Measurements from ENCODE around the gene ARHGAP32. TPM values are rescaled to one million over a fixed set of nuclear protein-coding genes. Genes with fewer than 3 reads are reported as not detected.

ARHGAP32 gene
- total RNA-seq, 1 donor from 2014 or later = 21.4 TPM

DNA sequence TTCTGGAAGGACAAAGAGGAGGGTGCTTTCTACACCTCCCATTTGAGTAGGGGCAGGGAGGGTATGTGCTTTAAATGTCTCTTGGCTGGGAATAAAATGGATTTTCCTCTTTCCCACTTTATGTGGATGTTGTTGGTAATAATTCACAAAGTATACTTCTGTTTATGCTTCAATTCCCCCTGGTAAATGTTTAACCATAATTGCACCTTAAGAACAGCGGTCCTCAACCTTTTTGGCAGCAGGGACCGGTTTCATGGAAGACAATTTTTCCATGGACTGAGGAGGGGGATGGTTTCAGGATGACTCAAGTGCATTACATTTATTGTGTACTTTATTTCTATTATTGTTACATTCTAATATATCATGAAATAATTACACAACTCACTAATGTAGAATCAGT is 245.5 kb downstream of the ARHGAP32 start:
- Mint-ChIP-seq H3K4me1 (peaks cover 14% of the 10 kb centered on the region), H3K9me3 (no peaks in the 10 kb centered on the region), H3K36me3 (no peaks in the 10 kb centered on the region), H3K27me3 (ENCODE audit: insufficient read depth, low read depth) (peaks cover 2% of the 10 kb centered on the region), H3K4me3 (no peak overlapping the region), H3K27ac (no peak overlapping the region)
- H3K79me2 ChIP-seq (ENCODE audit: low read depth) = no peaks in the 10 kb centered on the region
- no peak overlapping the region for H3K4me3 ChIP-seq
- H3K4me2 ChIP-seq = no peak overlapping the region
- H3K9ac ChIP-seq = no peak overlapping the region
- H4K20me1 ChIP-seq (ENCODE audit: low read depth) = no peaks in the 10 kb centered on the region
- no peaks in the 10 kb centered on the region for H3K27me3 ChIP-seq
- DNase-seq (ENCODE audit: low spot score) = no peak
- no peak for TF ChIP-seq EZH2phosphoT487 (IDR thresholded peaks at IDR 0.05)
- no peak for TF ChIP-seq EZH2 (IDR thresholded peaks at IDR 0.05)
- TF ChIP-seq, protein P1, sequence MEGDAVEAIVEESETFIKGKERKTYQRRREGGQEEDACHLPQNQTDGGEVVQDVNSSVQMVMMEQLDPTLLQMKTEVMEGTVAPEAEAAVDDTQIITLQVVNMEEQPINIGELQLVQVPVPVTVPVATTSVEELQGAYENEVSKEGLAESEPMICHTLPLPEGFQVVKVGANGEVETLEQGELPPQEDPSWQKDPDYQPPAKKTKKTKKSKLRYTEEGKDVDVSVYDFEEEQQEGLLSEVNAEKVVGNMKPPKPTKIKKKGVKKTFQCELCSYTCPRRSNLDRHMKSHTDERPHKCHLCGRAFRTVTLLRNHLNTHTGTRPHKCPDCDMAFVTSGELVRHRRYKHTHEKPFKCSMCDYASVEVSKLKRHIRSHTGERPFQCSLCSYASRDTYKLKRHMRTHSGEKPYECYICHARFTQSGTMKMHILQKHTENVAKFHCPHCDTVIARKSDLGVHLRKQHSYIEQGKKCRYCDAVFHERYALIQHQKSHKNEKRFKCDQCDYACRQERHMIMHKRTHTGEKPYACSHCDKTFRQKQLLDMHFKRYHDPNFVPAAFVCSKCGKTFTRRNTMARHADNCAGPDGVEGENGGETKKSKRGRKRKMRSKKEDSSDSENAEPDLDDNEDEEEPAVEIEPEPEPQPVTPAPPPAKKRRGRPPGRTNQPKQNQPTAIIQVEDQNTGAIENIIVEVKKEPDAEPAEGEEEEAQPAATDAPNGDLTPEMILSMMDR (IDR thresholded peaks at IDR 0.05) = no peak
- H3K9me3 ChIP-seq (ENCODE audit: low read depth) = no peaks in the 10 kb centered on the region
- H2AFZ ChIP-seq (replicated peaks) = no peak overlapping the region
- no peaks in the 10 kb centered on the region for H3F3A ChIP-seq (ENCODE audit: low read depth)
- H3K27ac ChIP-seq = no peak overlapping the region
- H3K4me1 ChIP-seq = no peaks in the 10 kb centered on the region
- no peaks in the 10 kb centered on the region for H3K36me3 ChIP-seq

DNA sequence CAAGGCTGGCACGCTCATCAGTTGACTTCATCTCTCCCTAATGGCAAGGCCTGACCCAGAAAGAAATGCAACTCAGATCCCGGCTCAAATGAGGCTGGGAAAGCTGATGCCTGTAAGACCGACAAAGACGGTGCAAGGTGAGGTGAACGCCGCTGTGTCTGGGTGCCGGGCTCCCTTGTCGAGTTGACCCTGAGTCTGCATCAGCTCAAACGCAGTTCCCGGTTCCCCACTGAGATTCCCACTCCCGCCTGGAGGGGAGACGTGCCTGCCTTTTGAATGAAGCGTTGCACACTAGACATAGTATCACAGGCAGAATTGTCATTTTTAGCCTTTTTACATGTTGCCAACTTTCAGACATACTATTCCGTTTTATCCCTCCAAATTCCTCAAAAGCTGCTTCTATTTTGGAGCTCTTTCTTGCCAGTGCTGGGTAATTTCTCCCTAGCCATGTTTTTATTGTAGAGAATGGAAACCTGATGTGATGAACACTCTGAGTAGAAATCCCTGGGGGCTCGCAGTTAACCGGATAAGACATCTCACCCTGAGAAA is 248.6 kb downstream of the ARHGAP32 start:
- no peaks in the 10 kb centered on the region for H3K36me3 Mint-ChIP-seq
- H3K4me1 Mint-ChIP-seq = peaks cover 19% of the 10 kb centered on the region
- peak overlapping the region; percentile 42 for H3K27ac Mint-ChIP-seq
- H3K9me3 ChIP-seq (ENCODE audit: low read depth) = no peaks in the 10 kb centered on the region
- no peak overlapping the region for H3K9ac ChIP-seq
- DNase-seq (ENCODE audit: low spot score) = no peak
- no peak overlapping the region for H3K4me3 ChIP-seq
- no peak overlapping the region for H3K27ac ChIP-seq
- TF ChIP-seq EZH2phosphoT487 (IDR thresholded peaks at IDR 0.05) = no peak
- TF ChIP-seq, protein P1 (IDR thresholded peaks at IDR 0.05) = no peak
- TF ChIP-seq EZH2 (IDR thresholded peaks at IDR 0.05) = no peak
- H3K36me3 ChIP-seq = no peaks in the 10 kb centered on the region
- H3K4me3 Mint-ChIP-seq = no peak overlapping the region
- no peaks in the 10 kb centered on the region for H4K20me1 ChIP-seq (ENCODE audit: low read depth)
- no peak overlapping the region for H3K4me2 ChIP-seq
- no peaks in the 10 kb centered on the region for H3K4me1 ChIP-seq
- H3K27me3 Mint-ChIP-seq (ENCODE audit: insufficient read depth, low read depth) = peaks cover 6% of the 10 kb centered on the region
- H3K27me3 ChIP-seq = no peaks in the 10 kb centered on the region
- no peaks in the 10 kb centered on the region for H3K79me2 ChIP-seq (ENCODE audit: low read depth)
- H2AFZ ChIP-seq (replicated peaks) = no peak overlapping the region
- H3F3A ChIP-seq (ENCODE audit: low read depth) = no peaks in the 10 kb centered on the region
- no peaks in the 10 kb centered on the region for H3K9me3 Mint-ChIP-seq

DNA sequence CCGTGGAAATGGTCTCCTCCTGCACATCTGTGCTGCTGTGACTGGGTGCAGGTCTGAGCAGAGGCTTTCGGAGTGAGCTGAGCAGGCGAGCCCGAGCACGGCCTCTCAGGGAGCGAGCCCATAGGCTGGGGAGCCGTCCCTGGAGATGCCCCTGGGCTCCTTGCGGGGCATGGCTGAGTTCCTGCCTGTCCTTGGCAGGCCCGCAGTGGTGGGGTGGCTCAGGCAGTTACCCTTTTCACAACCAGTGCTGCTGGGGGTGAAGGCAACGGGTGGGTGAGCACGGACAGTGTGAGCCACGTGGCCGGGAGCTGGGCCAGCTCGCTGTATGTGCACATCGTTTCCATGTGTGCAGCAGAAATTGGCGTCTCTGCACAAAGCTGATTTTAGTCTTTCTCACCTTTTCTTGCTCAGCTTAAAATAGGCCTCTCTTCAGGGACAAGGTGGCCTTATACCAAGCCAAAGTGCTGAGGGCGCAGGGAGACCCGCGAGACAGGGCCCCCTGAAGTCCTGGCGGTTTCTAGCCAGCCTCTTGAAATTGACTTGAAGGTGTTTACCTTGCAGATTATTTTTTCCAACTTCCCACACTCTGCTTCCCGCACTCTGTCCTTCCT is 249.2 kb downstream of the ARHGAP32 start, which contains the start of gene TP53AIP1:
Gene TP53AIP1, minus strand, starts transcription at position 55 of the 611 bp plus-strand sequence. CDS start 5,053 bp downstream, outside the sequence.
- H3K4me3 Mint-ChIP-seq = no peak within 1 kb of the TSS
- H3K9ac ChIP-seq = no peak within 1 kb of the TSS
- H3K79me2 ChIP-seq (ENCODE audit: low read depth) = no peaks in the 10 kb centered on the region
- H2AFZ ChIP-seq (replicated peaks) = no peak within 1 kb of the TSS
- H3K27ac ChIP-seq = no peak within 1 kb of the TSS
- H3K4me2 ChIP-seq = no peak within 1 kb of the TSS
- H3K27ac Mint-ChIP-seq = peak within 1 kb of the TSS; percentile 42
- no peaks in the 10 kb centered on the region for H4K20me1 ChIP-seq (ENCODE audit: low read depth)
- H3K27me3 ChIP-seq = no peaks in the 10 kb centered on the region
- no peaks in the 10 kb centered on the region for H3K36me3 ChIP-seq
- TF ChIP-seq, protein P1 (IDR thresholded peaks at IDR 0.05) = no peak
- TF ChIP-seq EZH2phosphoT487 (IDR thresholded peaks at IDR 0.05) = no peak
- TF ChIP-seq EZH2 (IDR thresholded peaks at IDR 0.05) = no peak
- no peak within 1 kb of the TSS for H3K4me3 ChIP-seq
- peaks cover 10% of the 10 kb centered on the region for H3K27me3 Mint-ChIP-seq (ENCODE audit: insufficient read depth, low read depth)
- H3K4me1 ChIP-seq = no peaks in the 10 kb centered on the region
- DNase-seq (ENCODE audit: low spot score) = no peak
- peaks cover 23% of the 10 kb centered on the region for H3K4me1 Mint-ChIP-seq
- H3K36me3 Mint-ChIP-seq = no peaks in the 10 kb centered on the region
- no peaks in the 10 kb centered on the region for H3K9me3 ChIP-seq (ENCODE audit: low read depth)
- H3F3A ChIP-seq (ENCODE audit: low read depth) = no peaks in the 10 kb centered on the region
- H3K9me3 Mint-ChIP-seq = no peaks in the 10 kb centered on the region
